Activated CD4-positive, alpha-beta T cell treated with anti-CD3 and anti-CD28 coated beads, Interleukin-2, amount 50 U/mL, for 16 hours (primary cell): ENCODE measurements around the gene GPR34.

Experiments
- DNase-seq: peaks from one replicate; pipeline ENCODE4 v3.0.0-alpha.2; 2020

Gene GPR34

GRCh38 chrX:41739871-41740270, 51.1 kb downstream of the GPR34 start:
- no peak for DNase-seq
